H9 (cell line): Measurements from ENCODE around the gene NALCN. TPM values are rescaled to one million over a fixed set of nuclear protein-coding genes. Genes with fewer than 3 reads are reported as not detected.

Experiments used
- DNase-seq: peaks from one replicate; pipeline ENCODE4 v3.0.0-alpha.2; 2017
- H2AFZ ChIP-seq: one replicate; pipeline ENCODE4 v1.6.1; 2013; ENCODE audit warnings: mild to moderate bottlenecking, low read length, control low read depth, moderate library complexity
- H2AK5ac ChIP-seq: 2 replicates; pipeline ENCODE4 v1.6.1; 2013; ENCODE audit warnings: low read length, control low read depth, mixed read lengths; ENCODE audit not compliant: insufficient read length
- H2BK120ac ChIP-seq: one replicate; pipeline ENCODE4 v1.6.1; 2013; ENCODE audit warnings: low read depth, mild to moderate bottlenecking, low read length, control low read depth, inconsistent platforms; ENCODE audit not compliant: poor library complexity, severe bottlenecking
- H2BK12ac ChIP-seq: 2 replicates; pipeline ENCODE4 v1.6.1; 2013; ENCODE audit warnings: low read length, control low read depth, mixed read lengths, low read depth; ENCODE audit not compliant: insufficient read length
- H2BK15ac ChIP-seq: 2 replicates; pipeline ENCODE4 v1.6.1; 2013; ENCODE audit warnings: low read depth, low read length, control low read depth
- H2BK20ac ChIP-seq: one replicate; pipeline ENCODE4 v1.6.1; 2013; ENCODE audit warnings: low read depth, mild to moderate bottlenecking, low read length, control low read depth, inconsistent platforms; ENCODE audit not compliant: poor library complexity, severe bottlenecking
- H2BK5ac ChIP-seq: 2 replicates; pipeline ENCODE4 v1.6.1; 2013; ENCODE audit warnings: low read length, control low read depth, mixed read lengths; ENCODE audit not compliant: insufficient read length
- H3K14ac ChIP-seq: 2 replicates; pipeline ENCODE4 v1.6.1; 2013; ENCODE audit warnings: low read length, control low read depth; ENCODE audit not compliant: insufficient read depth
- H3K18ac ChIP-seq: 2 replicates; pipeline ENCODE4 v1.6.1; 2013; ENCODE audit warnings: low read depth, mild to moderate bottlenecking, mixed read lengths, low read length, control low read depth; ENCODE audit not compliant: insufficient read length
- H3K23ac ChIP-seq: 2 replicates; pipeline ENCODE4 v1.6.1; 2013; ENCODE audit warnings: low read length, control low read depth, mixed read lengths, low read depth; ENCODE audit not compliant: insufficient read length
- H3K23me2 ChIP-seq: 2 replicates; pipeline ENCODE4 v1.6.1; 2013; ENCODE audit warnings: low read depth, mild to moderate bottlenecking, mixed read lengths, low read length, control low read depth; ENCODE audit not compliant: insufficient read length, poor library complexity, severe bottlenecking
- H3K27ac ChIP-seq: 2 replicates; pipeline ENCODE4 v1.5.1; 2013; ENCODE audit warnings: low read length, control low read depth, mixed read lengths, low read depth; ENCODE audit not compliant: insufficient read length
- H3K27me3 ChIP-seq: 2 replicates; pipeline ENCODE4 v1.6.1; 2013; ENCODE audit warnings: low read length, control low read depth, inconsistent platforms; ENCODE audit not compliant: insufficient read depth
- H3K4ac ChIP-seq: 2 replicates; pipeline ENCODE4 v1.6.1; 2013; ENCODE audit warnings: low read depth, mild to moderate bottlenecking, control low read depth, inconsistent platforms, low read length, moderate library complexity
- H3K4me1 ChIP-seq: 2 replicates; pipeline ENCODE4 v1.6.1; 2013; ENCODE audit warnings: low read length, control low read depth, inconsistent platforms; ENCODE audit not compliant: insufficient read depth
- H3K4me2 ChIP-seq: 2 replicates; pipeline ENCODE4 v1.6.1; 2013; ENCODE audit warnings: low read length, control low read depth, mixed read lengths; ENCODE audit not compliant: insufficient read length, insufficient read depth
- H3K56ac ChIP-seq: 2 replicates; pipeline ENCODE4 v1.6.1; 2013; ENCODE audit warnings: low read depth, mild to moderate bottlenecking, mixed read lengths, low read length, control low read depth; ENCODE audit not compliant: insufficient read length
- H3K79me1 ChIP-seq: 2 replicates; pipeline ENCODE4 v1.6.1; 2013; ENCODE audit warnings: low read depth, mild to moderate bottlenecking, moderate library complexity, low read length, control low read depth, inconsistent platforms; ENCODE audit not compliant: insufficient read depth, poor library complexity, severe bottlenecking
- H3K79me2 ChIP-seq: 2 replicates; pipeline ENCODE4 v1.6.1; 2013; ENCODE audit warnings: low read length, control low read depth, inconsistent platforms; ENCODE audit not compliant: insufficient read depth
- H3K9ac ChIP-seq: 2 replicates; pipeline ENCODE4 v1.6.1; 2013; ENCODE audit warnings: low read length, control low read depth, mixed read lengths; ENCODE audit not compliant: insufficient read length; ENCODE audit errors: extremely low read depth
- H3K9me3 ChIP-seq: one replicate; pipeline ENCODE4 v1.6.1; 2013; ENCODE audit warnings: low read depth, low read length, inconsistent platforms; ENCODE audit not compliant: control insufficient read depth
- H3T11ph ChIP-seq: one replicate; pipeline ENCODE4 v1.6.1; 2013; ENCODE audit warnings: mild to moderate bottlenecking, low read length, control low read depth, inconsistent platforms
- H4K20me1 ChIP-seq: one replicate; pipeline ENCODE4 v1.6.1; 2013; ENCODE audit not compliant: control insufficient read depth, insufficient read length, insufficient read depth
- H4K5ac ChIP-seq: 2 replicates; pipeline ENCODE4 v1.6.1; 2013; ENCODE audit warnings: low read depth, mild to moderate bottlenecking, mixed read lengths, low read length, control low read depth; ENCODE audit not compliant: insufficient read length
- H4K8ac ChIP-seq: replicated peaks from 2 replicates; pipeline ENCODE4 v1.6.1; 2013; ENCODE audit warnings: low read length, control low read depth, mixed read lengths, low read depth; ENCODE audit not compliant: insufficient read length
- H4K91ac ChIP-seq: 2 replicates; pipeline ENCODE4 v1.6.1; 2013; ENCODE audit warnings: low read depth, mild to moderate bottlenecking, moderate library complexity, mixed read lengths, low read length, control low read depth; ENCODE audit not compliant: insufficient read length
- H3K27ac Mint-ChIP-seq, 3 experiments: 2 replicates in 2 of 3; 3 replicates in 1 of 3; pipeline ENCODE4 v1.8.0; 2020 to 2021; ENCODE audit warnings: mixed read lengths in 3 of 3, mild to moderate bottlenecking in 1 of 3, moderate library complexity in 1 of 3
- H3K27me3 Mint-ChIP-seq: 2 replicates; pipeline ENCODE4 v1.8.0; 2021; ENCODE audit warnings: low read depth, mild to moderate bottlenecking, moderate library complexity, mixed read lengths
- H3K36me3 Mint-ChIP-seq, 3 experiments: 2 replicates in 2 of 3; 3 replicates in 1 of 3; pipeline ENCODE4 v1.8.0; 2020 to 2021; ENCODE audit warnings: low read depth in 3 of 3, mixed read lengths in 3 of 3; ENCODE audit not compliant: insufficient read depth in 1 of 3
- H3K4me1 Mint-ChIP-seq, 2 experiments: 2 replicates each; pipeline ENCODE4 v1.8.0; 2020; ENCODE audit warnings: mixed read lengths in 2 of 2
- H3K4me3 Mint-ChIP-seq, 2 experiments: 2 replicates in 1 of 2; 3 replicates in 1 of 2; pipeline ENCODE4 v1.8.0; 2020 to 2021; ENCODE audit warnings: mild to moderate bottlenecking in 2 of 2, mixed read lengths in 2 of 2, moderate library complexity in 1 of 2
- H3K9me3 Mint-ChIP-seq, 2 experiments: 2 replicates in 1 of 2; 3 replicates in 1 of 2; pipeline ENCODE4 v1.8.0; 2020; ENCODE audit warnings: mild to moderate bottlenecking in 2 of 2, mixed read lengths in 2 of 2, moderate library complexity in 1 of 2
- CTCF ChIP-seq: fragments of 200-600 bp; sonication (generic); conservative IDR thresholded peaks from 3 replicates; pipeline ENCODE4 v1.8.0; 2021; ENCODE audit warnings: antibody characterized with exemption, mild to moderate bottlenecking
- WGBS: extraction: QIAGEN DNeasy Blood & Tissue Kit; methylation state at CpG from one replicate; pipeline ENCODE4 v1.1.7; 2013; ENCODE audit warnings: missing lambda C conversion rate, low lambda C conversion rate, mixed read lengths; ENCODE audit not compliant: insufficient read length; ENCODE audit errors: extremely low coverage; 5-methylcytosine and 5-hydroxymethylcytosine counted together
- total RNA-seq: library from RNA; stranded (reverse); gene quantifications from 2 replicates; pipeline ENCODE4 v1.2.1, GENCODE V29; 2021

The NALCN gene
- total RNA-seq, 1 experiment from 2014 or later = 0.09 TPM

- Histone ChIP-seq H2BK5ac (no peak overlapping the region), H3K9me3 (no peaks in the 10 kb centered on the region), H2AFZ (no peak overlapping the region), H4K20me1 (no peaks in the 10 kb centered on the region), H3K18ac (no peak overlapping the region), H3K56ac (no peak overlapping the region), H2BK120ac (no peak overlapping the region), H3K9ac (no peak overlapping the region), H3K14ac (no peak overlapping the region), H3K27ac (no peak overlapping the region), H3K79me1 (no peaks in the 10 kb centered on the region), H4K5ac (no peak overlapping the region), H3K4me2 (no peak overlapping the region), H4K91ac (no peak overlapping the region), H3K4ac (no peak overlapping the region), H3K23ac (no peak overlapping the region), H2BK20ac (no peak overlapping the region), H3K23me2 (no peaks in the 10 kb centered on the region), H4K8ac (no peak overlapping the region), H3T11ph (no peak overlapping the region), H2AK5ac (no peak overlapping the region), H3K27me3 (no peaks in the 10 kb centered on the region), H2BK15ac (no peak overlapping the region), H2BK12ac (no peak overlapping the region), H3K4me1 (no peaks in the 10 kb centered on the region), H3K79me2 (no peaks in the 10 kb centered on the region)
- H3K27me3 Mint-ChIP-seq = no peaks in the 10 kb centered on the region
- no CpG with 5 or more reads among the region's 3 CpGs for WGBS
- TF ChIP-seq CTCF = no peak
- H3K4me3 Mint-ChIP-seq = no peak overlapping the region
- H3K36me3 Mint-ChIP-seq = no peaks in the 10 kb centered on the region
- H3K4me1 Mint-ChIP-seq = no peaks in the 10 kb centered on the region
- H3K27ac Mint-ChIP-seq = no peak overlapping the region
- no peak for DNase-seq
- H3K9me3 Mint-ChIP-seq = no peaks in the 10 kb centered on the region
Measured at GRCh38 chr13:101434486-101434885, 18.2 kb upstream of the NALCN start.
